ENCODE results near the gene ZDHHC1. TPM values are rescaled to one million over a fixed set of nuclear protein-coding genes. Genes with fewer than 3 reads are reported as not detected.

ZDHHC1 gene
- total RNA-seq, 2 donors from 2014 or later: 15.0 to 28.7 TPM

DNA sequence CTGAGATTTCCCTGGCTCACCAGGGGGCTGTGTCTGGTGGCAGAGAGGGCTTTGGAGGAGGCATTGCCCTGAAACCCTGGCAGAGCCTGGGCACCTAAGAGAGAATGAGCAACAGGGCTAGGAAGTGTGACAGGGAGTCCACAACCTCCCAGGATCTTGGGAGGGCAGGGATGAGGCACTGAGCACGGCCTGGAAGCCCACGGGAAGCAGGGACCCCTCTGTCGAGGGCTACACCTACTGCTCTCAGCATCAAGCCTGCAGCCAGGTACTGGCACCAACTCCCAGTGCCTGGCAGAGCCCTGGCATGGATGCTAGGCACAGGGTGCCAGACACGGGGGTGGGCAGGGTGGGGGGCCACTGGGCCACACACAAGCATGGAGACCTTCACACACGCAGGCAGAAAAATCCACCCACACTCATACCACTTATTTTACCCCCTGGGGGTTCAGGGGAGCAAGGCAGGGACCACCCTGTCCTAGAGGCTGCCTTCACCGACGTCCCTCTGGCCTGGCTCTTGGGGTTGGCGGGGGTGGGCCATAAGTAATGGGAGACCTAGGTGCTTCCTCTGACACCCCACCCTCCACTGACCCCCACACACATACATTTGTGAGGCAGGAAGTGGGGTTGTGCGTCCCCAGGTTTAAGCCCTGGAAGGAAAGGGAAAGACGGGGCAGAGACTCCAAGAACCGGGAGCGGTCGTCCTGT lies 13.7 kb upstream of the ZDHHC1 start:
- ATAC-seq (ENCODE audit: insufficient number of reproducible peaks, low FRiP score, low read depth) (no peak), DNase-seq (ENCODE audit: low spot score) (no peak)
- H3K27me3 ChIP-seq (replicated peaks; ENCODE audit: insufficient read depth): no peaks in the 10 kb centered on the region
- H3K36me3 ChIP-seq: no peaks in the 10 kb centered on the region
- H3K27ac ChIP-seq: no peak overlapping the region
- H3K4me1 ChIP-seq (ENCODE audit: control insufficient read depth in 1 of 2, low read depth in 2 of 2): peaks cover 0 to 14% of the 10 kb centered on the region in 2 donors
- peak overlapping the region; percentile 66 for H3K4me3 ChIP-seq
- H3K9me3 ChIP-seq: no peaks in the 10 kb centered on the region
- TF ChIP-seq, protein P1, sequence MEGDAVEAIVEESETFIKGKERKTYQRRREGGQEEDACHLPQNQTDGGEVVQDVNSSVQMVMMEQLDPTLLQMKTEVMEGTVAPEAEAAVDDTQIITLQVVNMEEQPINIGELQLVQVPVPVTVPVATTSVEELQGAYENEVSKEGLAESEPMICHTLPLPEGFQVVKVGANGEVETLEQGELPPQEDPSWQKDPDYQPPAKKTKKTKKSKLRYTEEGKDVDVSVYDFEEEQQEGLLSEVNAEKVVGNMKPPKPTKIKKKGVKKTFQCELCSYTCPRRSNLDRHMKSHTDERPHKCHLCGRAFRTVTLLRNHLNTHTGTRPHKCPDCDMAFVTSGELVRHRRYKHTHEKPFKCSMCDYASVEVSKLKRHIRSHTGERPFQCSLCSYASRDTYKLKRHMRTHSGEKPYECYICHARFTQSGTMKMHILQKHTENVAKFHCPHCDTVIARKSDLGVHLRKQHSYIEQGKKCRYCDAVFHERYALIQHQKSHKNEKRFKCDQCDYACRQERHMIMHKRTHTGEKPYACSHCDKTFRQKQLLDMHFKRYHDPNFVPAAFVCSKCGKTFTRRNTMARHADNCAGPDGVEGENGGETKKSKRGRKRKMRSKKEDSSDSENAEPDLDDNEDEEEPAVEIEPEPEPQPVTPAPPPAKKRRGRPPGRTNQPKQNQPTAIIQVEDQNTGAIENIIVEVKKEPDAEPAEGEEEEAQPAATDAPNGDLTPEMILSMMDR (IDR thresholded peaks at IDR 0.05): no peak

DNA sequence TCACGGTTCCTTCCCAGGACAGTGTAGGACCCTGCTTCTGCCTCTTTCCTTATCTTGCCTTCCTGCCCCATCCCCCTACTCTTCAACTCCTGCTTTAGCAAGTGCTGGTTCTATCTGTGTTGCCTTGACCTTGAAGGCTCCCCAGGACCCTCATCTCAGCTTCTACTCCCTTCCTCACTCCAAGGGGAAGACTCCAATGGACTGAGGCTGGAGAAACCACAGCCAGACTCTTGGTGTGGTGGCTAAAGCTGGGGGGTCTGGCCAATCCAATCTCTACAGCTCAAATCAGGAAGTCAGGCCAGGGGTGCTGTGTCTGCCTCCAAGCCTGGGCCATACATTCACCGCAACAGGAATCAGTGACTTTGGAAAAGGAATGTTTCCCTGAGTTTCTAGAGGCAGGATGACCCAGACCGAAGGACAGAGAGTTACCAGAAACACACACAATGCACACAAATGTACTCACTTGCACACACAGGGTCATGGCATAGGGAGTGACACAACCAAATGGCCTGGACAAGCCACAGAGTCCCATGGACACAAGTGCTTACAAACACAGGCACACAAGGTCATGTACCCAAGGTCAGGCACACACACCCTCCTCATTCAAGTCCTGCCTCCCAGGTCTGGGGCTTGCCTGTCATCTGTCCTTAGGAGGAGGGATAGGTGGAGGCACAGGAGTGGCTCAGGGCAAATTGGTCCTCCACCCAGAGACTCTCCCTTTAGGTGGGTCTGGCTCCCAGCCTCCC lies 12.9 kb upstream of the ZDHHC1 start:
- DNase-seq (ENCODE audit: low spot score) (no peak), ATAC-seq (ENCODE audit: insufficient number of reproducible peaks, low FRiP score, low read depth) (no peak)
- Histone ChIP-seq H3K4me3 (no peak overlapping the region), H3K27ac (no peak overlapping the region), H3K27me3 (replicated peaks; ENCODE audit: insufficient read depth) (no peaks in the 10 kb centered on the region), H3K36me3 (no peaks in the 10 kb centered on the region), H3K9me3 (no peaks in the 10 kb centered on the region), H3K4me1 (ENCODE audit: control insufficient read depth in 1 of 2, low read depth in 2 of 2) (peaks cover 0 to 14% of the 10 kb centered on the region in 2 donors)
- TF ChIP-seq, protein P1 (IDR thresholded peaks at IDR 0.05): no peak

DNA sequence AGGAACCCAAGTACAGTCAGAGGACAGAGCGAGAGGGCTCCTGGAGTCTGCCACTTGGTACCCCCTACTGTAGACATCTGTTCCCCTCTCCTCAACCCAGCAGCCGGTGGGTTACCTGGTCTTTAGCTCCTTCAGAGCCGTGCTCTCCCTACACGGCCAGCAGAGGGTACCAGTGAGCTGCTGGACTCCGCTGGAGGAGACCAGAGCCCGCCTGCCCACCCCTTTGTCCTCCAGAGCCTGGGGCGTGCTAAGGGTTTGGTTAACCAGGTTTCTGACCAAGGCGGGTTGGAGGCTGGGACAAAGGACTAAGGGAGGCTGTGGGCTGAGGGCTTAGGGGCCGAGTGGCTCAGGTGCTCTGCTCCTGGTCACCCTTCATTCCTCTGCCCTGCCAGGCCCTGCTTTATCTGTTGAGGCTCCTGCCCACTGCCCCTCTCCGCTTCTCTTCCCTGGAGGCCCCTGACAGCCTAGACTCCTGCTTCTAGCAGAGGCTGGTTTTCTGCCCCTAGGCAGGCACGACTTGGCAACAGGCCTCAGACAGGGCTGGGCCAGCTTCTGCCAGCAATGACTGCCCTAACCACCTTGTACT lies 12.0 kb upstream of the ZDHHC1 start:
- ATAC-seq (ENCODE audit: insufficient number of reproducible peaks, low FRiP score, low read depth) (no peak), DNase-seq (ENCODE audit: low spot score) (no peak)
- Histone ChIP-seq H3K27ac (no peak overlapping the region), H3K4me1 (ENCODE audit: control insufficient read depth in 1 of 2, low read depth in 2 of 2) (peaks cover 0 to 14% of the 10 kb centered on the region in 2 donors), H3K36me3 (no peaks in the 10 kb centered on the region), H3K9me3 (no peaks in the 10 kb centered on the region), H3K4me3 (no peak overlapping the region), H3K27me3 (replicated peaks; ENCODE audit: insufficient read depth) (no peaks in the 10 kb centered on the region)
- TF ChIP-seq, protein P1 (IDR thresholded peaks at IDR 0.05): peak; percentile 67

DNA sequence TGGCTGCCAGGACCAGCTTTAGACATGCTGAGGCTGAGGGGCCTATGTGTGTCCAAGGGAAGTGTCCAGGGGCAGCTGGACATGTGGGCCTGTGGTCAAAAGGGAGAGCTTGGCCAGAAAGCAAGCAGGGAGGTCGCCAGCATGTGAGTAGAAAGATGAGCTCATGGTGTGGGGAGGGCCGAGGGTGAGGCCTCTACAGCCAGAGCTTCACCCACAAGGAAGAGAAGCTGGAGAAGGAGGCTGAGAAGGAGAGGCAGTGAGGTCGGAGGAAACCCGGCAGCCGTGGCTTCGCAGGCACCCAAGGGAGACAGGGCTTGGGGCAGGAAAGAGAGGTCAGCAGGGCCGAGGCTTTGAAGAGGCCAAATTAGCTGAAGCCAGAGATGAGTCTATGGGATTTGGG lies 10.7 kb upstream of the ZDHHC1 start:
- DNase-seq (ENCODE audit: low spot score): no peak
- H3K27me3 ChIP-seq (replicated peaks; ENCODE audit: insufficient read depth): no peaks in the 10 kb centered on the region
- no peak for ATAC-seq (ENCODE audit: insufficient number of reproducible peaks, low FRiP score, low read depth)
- no peak overlapping the region for H3K4me3 ChIP-seq
- TF ChIP-seq, protein P1 (IDR thresholded peaks at IDR 0.05): no peak
- no peaks in the 10 kb centered on the region for H3K36me3 ChIP-seq
- peaks cover 0 to 14% of the 10 kb centered on the region in 2 donors for H3K4me1 ChIP-seq (ENCODE audit: control insufficient read depth in 1 of 2, low read depth in 2 of 2)
- no peak overlapping the region for H3K27ac ChIP-seq
- no peaks in the 10 kb centered on the region for H3K9me3 ChIP-seq

DNA sequence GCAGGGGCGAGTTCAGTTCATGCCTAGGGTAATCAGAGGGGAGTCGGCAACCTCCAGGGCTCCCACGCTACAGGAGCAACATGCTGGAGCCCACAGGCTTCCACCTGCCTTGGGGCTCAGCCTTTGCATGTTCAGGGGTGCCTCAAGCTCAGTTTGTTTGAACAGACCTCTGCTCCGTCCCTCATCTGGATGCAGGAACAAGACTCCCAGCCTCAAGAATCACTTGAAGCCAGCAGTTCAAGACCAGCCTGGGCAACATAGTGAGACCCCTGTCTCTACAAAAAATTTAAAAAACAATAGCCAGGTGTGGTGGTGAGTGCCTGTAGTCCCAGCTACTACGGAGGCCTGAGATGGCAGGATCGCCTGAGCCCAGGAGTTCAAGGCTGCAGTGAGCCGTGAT lies 9.7 kb upstream of the ZDHHC1 start:
- TF ChIP-seq, protein P1 (IDR thresholded peaks at IDR 0.05): no peak
- no peak overlapping the region for H3K27ac ChIP-seq
- ATAC-seq (ENCODE audit: insufficient number of reproducible peaks, low FRiP score, low read depth) (no peak), DNase-seq (ENCODE audit: low spot score) (no peak)
- no peaks in the 10 kb centered on the region for H3K9me3 ChIP-seq
- peaks cover 0 to 7% of the 10 kb centered on the region in 2 donors for H3K4me1 ChIP-seq (ENCODE audit: control insufficient read depth in 1 of 2, low read depth in 2 of 2)
- H3K4me3 ChIP-seq: no peak overlapping the region
- no peaks in the 10 kb centered on the region for H3K36me3 ChIP-seq
- H3K27me3 ChIP-seq (replicated peaks; ENCODE audit: insufficient read depth): no peaks in the 10 kb centered on the region
